GM12878 (cell line): ENCODE results near the gene B4GALT1. TPM values are rescaled to one million over a fixed set of nuclear protein-coding genes. Genes with fewer than 3 reads are reported as not detected.
A peak's percentile ranks its signal among the peaks of the same experiment; 100 is the strongest.

ENCODE experiments used
- ATAC-seq: fragments of 200-7000 bp; cut with Tn5 transposase; 3 replicates; pipeline ENCODE4 v1.9.1; 2020; ENCODE audit warnings: mild to moderate bottlenecking, moderate library complexity
- BruUV-seq: library from RNA; stranded (reverse); fragments of 400-500 nt; replicated peaks from 2 replicates; lab custom pipeline; 2021; lab: Mats Ljungman, UMichigan
- CTCF ChIA-PET: fragments of 300-600 bp; sonication (Branson Sonifier 250); formaldehyde crosslinking; extraction: SDS; loops from one replicate; lab custom pipeline; 2021; ENCODE audit warnings: inconsistent platforms; lab: Yijun Ruan, JAX
- POLR2A ChIA-PET: fragments of 350-600 bp; formaldehyde crosslinking; extraction: SDS; loops from one replicate; lab custom pipeline; 2021; ENCODE audit warnings: inconsistent platforms; lab: Charles Lee
- RAD21 ChIA-PET: fragments of 300-600 bp; sonication (Branson Sonifier 250); formaldehyde crosslinking; loops from one replicate; lab custom pipeline; 2023; ENCODE audit warnings: antibody characterized with exemption; ENCODE audit not compliant: unreplicated experiment; lab: Charles Lee
- SMC1A ChIA-PET: fragments of 300-600 bp; sonication (Branson Sonifier 250); formaldehyde crosslinking; loops from one replicate; lab custom pipeline; 2023; ENCODE audit not compliant: unreplicated experiment, uncharacterized antibody; lab: Charles Lee
- DNase-seq: peaks from one replicate; pipeline ENCODE4 v3.0.0-alpha.2; 2011; ENCODE audit warnings: low read depth, low spot score
- FAIRE-seq: peaks from 3 replicates; lab custom pipeline; 2011; peaks lifted over from hg19 to GRCh38; lab: Jason Lieb, UNC
- H2AFZ ChIP-seq: 2 replicates; pipeline ENCODE4 v1.6.0; 2011; ENCODE audit warnings: low read depth, low read length, control low read depth; ENCODE audit not compliant: control insufficient read depth
- H3K27ac ChIP-seq: 2 replicates; pipeline ENCODE4 v1.5.1; 2011; ENCODE audit warnings: control low read depth; ENCODE audit not compliant: control insufficient read depth, insufficient read depth
- H3K27me3 ChIP-seq, 2 experiments: replicated peaks in 1 of 2; 2 replicates each; pipeline versions ENCODE4 v1.6.0 to v1.6.1; 2011; ENCODE audit warnings: low read length in 1 of 2; ENCODE audit not compliant: control insufficient read depth in 2 of 2, insufficient read depth in 2 of 2
- H3K36me3 ChIP-seq, 2 experiments: 2 replicates each; pipeline ENCODE4 v1.5.1; 2011; ENCODE audit warnings: low read length in 1 of 2; ENCODE audit not compliant: control insufficient read depth in 2 of 2, insufficient read depth in 2 of 2
- H3K4me1 ChIP-seq: 2 replicates; pipeline ENCODE4 v1.6.1; 2011; ENCODE audit warnings: mild to moderate bottlenecking, low read length, moderate library complexity, mixed read lengths; ENCODE audit not compliant: control insufficient read depth, insufficient read depth
- H3K4me2 ChIP-seq: 2 replicates; pipeline ENCODE4 v1.6.0; 2011; ENCODE audit warnings: control low read depth; ENCODE audit not compliant: control insufficient read depth, insufficient read depth
- H3K4me3 ChIP-seq: fragments of 200-600 bp; sonication (generic); 2 replicates; pipeline ENCODE4 v1.5.1; 2016
- H3K79me2 ChIP-seq: 2 replicates; pipeline ENCODE4 v1.6.0; 2011; ENCODE audit warnings: low read length; ENCODE audit not compliant: control insufficient read depth, insufficient read depth
- H3K9ac ChIP-seq: 2 replicates; pipeline ENCODE4 v1.8.0; 2011; ENCODE audit warnings: low read length, control low read depth, mixed read lengths; ENCODE audit not compliant: control insufficient read depth, insufficient read depth
- H3K9me3 ChIP-seq: replicated peaks from 3 replicates; pipeline ENCODE4 v1.5.1; 2011; ENCODE audit warnings: mild to moderate bottlenecking, low read length; ENCODE audit not compliant: control insufficient read depth, insufficient read depth
- H4K20me1 ChIP-seq: 2 replicates; pipeline ENCODE4 v1.6.0; 2011; ENCODE audit not compliant: control insufficient read depth, insufficient read depth
- ASH2L ChIP-seq: fragments of 300-600, 200-600 bp; sonication (generic); IDR thresholded peaks from 2 replicates; pipeline ENCODE4 v1.6.1; 2017; ENCODE audit warnings: low read depth, mild to moderate bottlenecking, borderline replicate concordance
- FOXK2 ChIP-seq: fragments of 450-650 bp; IDR thresholded peaks from 2 replicates; pipeline ENCODE4 v1.6.1; 2017; ENCODE audit warnings: mild to moderate bottlenecking, moderate library complexity
- POLR2AphosphoS5 ChIP-seq: IDR thresholded peaks from 2 replicates; pipeline ENCODE4 v1.6.1; 2011; ENCODE audit warnings: mild to moderate bottlenecking, low read length, inconsistent platforms
- RAD21 ChIP-seq: IDR thresholded peaks from 2 replicates; pipeline ENCODE4 v1.6.1; 2011; ENCODE audit warnings: mild to moderate bottlenecking, low read depth, low read length, moderate library complexity; ENCODE audit not compliant: insufficient read depth
- WGBS: methylation state at CpG from one replicate; pipeline ENCODE4 v1.1.6; 2016; ENCODE audit warnings: low lambda C conversion rate; ENCODE audit not compliant: insufficient replicate concordance, insufficient coverage; ENCODE audit errors: missing lambda C conversion rate; 5-methylcytosine and 5-hydroxymethylcytosine counted together
- in situ Hi-C: fragments of 300-500 bp; cut with MboI; formaldehyde crosslinking; loops from 9 replicates; pipeline ENCODE4 v1.14.3; 2018; ENCODE audit warnings: mixed read lengths
- intact Hi-C: fragments of 100-400 bp; cut with micrococcal nuclease; formaldehyde crosslinking; loops from one replicate; pipeline ENCODE4 v1.14.2; 2022; ENCODE audit not compliant: unreplicated experiment
- polyA plus RNA-seq, 11 experiments: library from polyadenylated mRNA; depleted of rRNA in 4 of 11; unstranded in 6 of 11; stranded (reverse) in 5 of 11; fragments of >200 nt; fragmentation: Nextera tagmentation in 4 of 11; fragmentation: Illumina TruSeq in 1 of 11; extraction: Ambion mirVana in 4 of 11; extraction: Trizol in 1 of 11; gene quantifications; 1 replicate in 1 of 11; 2 replicates in 10 of 11; pipeline versions ENCODE4 v1.2.1 to v1.2.3, GENCODE V29; 2011 to 2016; ENCODE audit warnings: inconsistent platforms in 2 of 11, missing spikeins in 2 of 11, low read depth in 1 of 11
- total RNA-seq, 4 experiments: library from RNA; depleted of rRNA in 3 of 4; stranded (reverse); fragments of >200 nt in 3 of 4; fragmentation: Illumina TruSeq in 1 of 4; extraction: Trizol in 1 of 4; gene quantifications; 2 replicates each; pipeline versions ENCODE4 v1.2.1 to v1.2.3, GENCODE V29; 2013 to 2021

Gene B4GALT1
- total and polyA plus RNA-seq, 10 of the 15 experiments (the other 5 are each of a cell fraction or from before 2014, with no cell fraction given): 12.7 to 79.0 (median 41.0) TPM

DNA sequence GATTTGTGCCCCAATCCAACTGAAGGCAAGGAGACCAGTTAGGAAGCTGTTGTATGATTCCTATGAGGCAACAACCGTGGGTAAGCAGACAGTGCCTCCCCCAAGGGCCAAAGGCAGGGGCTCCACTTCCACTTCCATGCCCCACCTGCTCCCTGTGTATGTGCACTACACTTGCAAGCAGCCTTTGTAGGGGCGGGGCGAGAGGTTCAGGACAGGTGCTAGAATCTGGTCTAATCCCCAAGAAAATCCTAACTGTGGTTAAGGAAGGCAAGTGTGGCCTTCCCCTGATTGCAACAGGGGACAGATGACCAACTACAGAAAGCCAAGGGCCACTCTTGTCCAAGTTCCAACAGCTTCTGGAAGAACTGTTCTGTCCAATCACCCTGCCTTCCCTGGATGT lies 41.7 kb downstream of the B4GALT1 start:
- Histone ChIP-seq H3K27me3 (no peaks in the 10 kb centered on the region), H3K9me3 (no peaks in the 10 kb centered on the region), H2AFZ (no peak overlapping the region), H3K4me3 (no peak overlapping the region), H3K79me2 (peaks cover 42% of the 10 kb centered on the region), H3K36me3 (peaks cover 21 to 28% of the 10 kb centered on the region in 2 experiments), H3K4me2 (0 out of 2 replicates have a peak overlapping the region, but pooled peaks have one; percentile 5), H3K4me1 (peaks cover 36% of the 10 kb centered on the region), H4K20me1 (peaks cover 2% of the 10 kb centered on the region; the same call in 1 of the 2 replicates), H3K9ac (no peak overlapping the region), H3K27ac (peak overlapping the region; percentile 67; the same call in 1 of the 2 replicates)
- CTCF ChIA-PET: interaction anchor here (1.2 to 3.0 kb wide), 6 partner anchors 35 to 101 kb away, joined by 4 to 21 read pairs (median 10); partner anchors contain the start of gene B4GALT1
- TF ChIP-seq FOXK2 (no peak), RAD21 (no peak), ASH2L (no peak), POLR2AphosphoS5 (peak; percentile 42; the same call in 1 of the 2 replicates)
- ATAC-seq (no peak), FAIRE-seq (no peak), DNase-seq (no peak)
- WGBS: 65% methylated on average over 3 of the region's 3 CpGs
- intact Hi-C loops: loop anchor here (2.0 to 5.0 kb wide), 2 partner anchors 37 to 99 kb away; no protein-coding TSS in a partner anchor
- POLR2A ChIA-PET: interaction anchor here (0.9 to 2.2 kb wide), 4 partner anchors 17 to 45 kb away, joined by 3 to 8 read pairs (median 4); no protein-coding TSS in a partner anchor
- RAD21 ChIA-PET: interaction anchor here (0.8 to 2.3 kb wide), 9 partner anchors 16 to 101 kb away, joined by 3 to 10 read pairs (median 3); no protein-coding TSS in a partner anchor
- SMC1A ChIA-PET: interaction anchor here (0.7 to 3.1 kb wide), 10 partner anchors 8 to 101 kb away, joined by 3 to 19 read pairs (median 5); no protein-coding TSS in a partner anchor
- no TSS peak for BruUV-seq
- in situ Hi-C loops: no loop called here
